Mesenteric fat pad (tissue), 1 donor: Measurements from ENCODE around the gene PRM2. TPM values are rescaled to one million over a fixed set of nuclear protein-coding genes. Genes with fewer than 3 reads are reported as not detected.

Experiments
- DNase-seq: peaks from one replicate; pipeline ENCODE4 v3.0.0-alpha.2; 2020; ENCODE audit warnings: low spot score
- total RNA-seq: library from RNA; stranded (reverse); fragmentation: NEBNext Ultra II Directional; extraction: Animal tissue kit (Norgen Biotek cat#: 25700); gene quantifications from one replicate; pipeline ENCODE4 v1.2.1, GENCODE V29; 2021
- donor health status: DM: yes; HTN: yes; CAD: no.

Gene PRM2
- total RNA-seq, 1 donor from 2014 or later: not detected

DNA sequence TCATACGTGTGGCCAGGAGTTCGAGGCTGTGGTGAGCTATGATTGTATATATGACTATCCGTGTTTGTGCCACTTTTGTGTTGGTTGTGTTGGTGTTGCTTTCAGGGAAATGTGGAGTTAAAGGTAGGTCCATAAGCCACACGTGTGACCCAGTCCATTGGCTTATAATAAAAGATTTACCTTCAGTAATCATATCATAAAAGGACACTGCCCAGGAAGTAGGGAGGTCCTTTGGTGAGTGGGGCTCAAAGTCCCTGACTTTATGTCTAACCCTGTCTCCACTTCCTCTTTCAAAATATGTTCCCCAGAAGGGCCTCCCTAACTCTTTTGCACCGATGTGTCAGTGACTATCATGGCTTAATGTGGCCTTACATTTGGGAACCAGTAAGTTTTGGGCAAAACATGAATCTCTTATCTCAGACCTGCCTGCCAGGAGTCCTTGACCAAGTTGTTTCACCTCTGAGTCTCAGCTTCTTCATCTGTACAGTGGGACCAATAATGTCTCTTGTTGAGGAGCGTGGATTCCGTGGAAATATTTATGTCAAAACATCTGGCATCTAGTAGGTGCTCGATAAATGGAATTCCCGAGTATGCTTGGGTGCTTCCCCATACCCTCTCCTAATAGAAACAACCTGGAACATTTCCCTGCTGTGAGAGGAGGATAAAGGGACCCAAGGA lies 12.0 kb downstream of the PRM2 start:
- DNase-seq: no peak

- no peak for DNase-seq
Measured at GRCh38 chr16:11263737-11264136, 12.5 kb downstream of the PRM2 start.

- DNase-seq: no peak
Measured at GRCh38 chr16:11262915-11263314, 13.4 kb downstream of the PRM2 start.

DNA sequence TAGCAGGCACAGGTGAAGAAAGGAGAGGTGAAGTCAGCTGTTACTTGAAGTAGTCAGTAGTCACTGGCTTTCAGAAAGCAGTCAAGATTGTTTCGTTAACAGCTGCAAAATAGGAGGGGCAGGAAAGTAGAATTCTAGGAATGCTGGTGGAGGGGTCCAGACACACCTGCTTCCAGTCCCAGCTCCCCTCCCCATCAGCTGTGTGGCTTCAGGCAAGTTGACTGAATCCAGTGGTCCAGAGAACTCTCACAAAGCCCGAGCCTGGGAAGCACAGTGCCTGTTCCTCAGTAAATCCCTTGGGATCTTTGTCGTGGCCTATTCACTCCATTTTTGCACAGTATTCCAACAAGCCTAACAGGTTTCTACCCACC lies 15.7 kb downstream of the PRM2 start:
- no peak for DNase-seq

DNA sequence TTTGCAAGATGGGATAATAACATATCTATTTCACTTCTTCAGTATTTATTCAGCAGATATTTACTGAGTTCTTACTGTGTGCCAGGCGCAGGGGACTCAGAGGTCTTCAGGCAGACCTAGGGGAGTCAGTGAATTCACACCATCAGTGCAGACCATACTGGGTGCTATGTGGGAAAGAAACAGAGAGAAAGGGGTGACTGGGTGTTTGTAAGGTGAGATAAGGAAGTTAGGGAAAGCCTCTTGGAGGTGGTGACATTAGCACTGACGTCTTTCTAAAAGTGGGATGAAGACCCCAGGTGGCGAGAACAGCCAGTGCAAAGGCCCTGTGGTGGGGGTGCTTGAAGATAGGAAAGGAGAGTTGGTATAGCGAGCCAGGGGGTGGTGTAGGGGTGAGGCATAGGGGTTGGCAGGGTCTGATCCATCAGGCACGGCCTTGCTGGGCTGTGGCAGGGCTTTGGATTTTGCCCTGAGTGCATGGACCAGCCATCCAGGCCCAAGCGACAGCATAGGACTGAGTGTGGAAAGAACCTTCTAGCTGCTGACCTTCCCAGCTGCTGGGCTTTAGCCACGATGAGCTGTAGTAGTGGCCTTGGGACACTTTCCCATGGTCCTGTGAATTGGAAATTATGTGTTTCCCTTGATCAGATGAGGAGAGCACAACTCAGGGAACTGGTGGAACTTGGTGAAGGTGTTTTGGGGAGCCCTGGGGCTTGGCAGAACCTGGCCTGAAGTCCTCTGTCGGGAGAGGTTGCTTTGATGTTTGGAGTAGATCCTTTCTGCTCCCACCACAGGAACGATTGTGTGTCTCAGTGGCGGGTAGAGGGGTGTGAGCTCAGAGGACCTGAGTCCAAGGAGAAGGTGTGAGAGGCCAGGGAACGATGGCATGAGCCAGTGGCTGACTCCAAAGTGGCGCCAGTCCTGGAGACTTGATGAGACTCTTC lies 16.4 kb downstream of the PRM2 start:
- DNase-seq: no peak

- no peak for DNase-seq
Measured at GRCh38 chr16:11258553-11259492, 17.5 kb downstream of the PRM2 start.

- DNase-seq: no peak
Measured at GRCh38 chr16:11257131-11257938, 18.9 kb downstream of the PRM2 start.

DNA sequence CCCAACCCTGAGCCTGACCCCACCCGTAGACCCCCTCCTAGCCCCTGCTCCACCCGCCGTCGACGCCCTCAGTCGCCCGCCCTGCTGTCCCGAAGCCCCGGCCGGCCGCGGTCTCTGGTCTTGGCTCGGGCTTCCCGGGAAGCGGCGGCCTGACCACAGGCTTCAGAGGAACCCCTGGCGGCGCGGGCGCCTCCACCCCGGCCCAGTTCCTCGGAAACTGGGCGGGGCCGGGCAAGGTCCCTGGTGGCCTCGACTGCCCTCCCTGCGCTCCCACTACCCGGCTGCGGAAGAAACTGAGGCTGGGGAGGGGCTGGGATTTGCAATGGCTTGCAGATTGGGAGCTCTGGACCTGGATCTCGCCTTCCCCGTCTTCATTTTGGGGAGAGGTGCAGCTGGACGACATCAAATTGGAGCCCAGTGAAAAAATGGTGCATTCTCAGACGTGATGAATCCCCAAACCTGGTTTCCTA lies 19.6 kb downstream of the PRM2 start:
- DNase-seq: no peak

DNA sequence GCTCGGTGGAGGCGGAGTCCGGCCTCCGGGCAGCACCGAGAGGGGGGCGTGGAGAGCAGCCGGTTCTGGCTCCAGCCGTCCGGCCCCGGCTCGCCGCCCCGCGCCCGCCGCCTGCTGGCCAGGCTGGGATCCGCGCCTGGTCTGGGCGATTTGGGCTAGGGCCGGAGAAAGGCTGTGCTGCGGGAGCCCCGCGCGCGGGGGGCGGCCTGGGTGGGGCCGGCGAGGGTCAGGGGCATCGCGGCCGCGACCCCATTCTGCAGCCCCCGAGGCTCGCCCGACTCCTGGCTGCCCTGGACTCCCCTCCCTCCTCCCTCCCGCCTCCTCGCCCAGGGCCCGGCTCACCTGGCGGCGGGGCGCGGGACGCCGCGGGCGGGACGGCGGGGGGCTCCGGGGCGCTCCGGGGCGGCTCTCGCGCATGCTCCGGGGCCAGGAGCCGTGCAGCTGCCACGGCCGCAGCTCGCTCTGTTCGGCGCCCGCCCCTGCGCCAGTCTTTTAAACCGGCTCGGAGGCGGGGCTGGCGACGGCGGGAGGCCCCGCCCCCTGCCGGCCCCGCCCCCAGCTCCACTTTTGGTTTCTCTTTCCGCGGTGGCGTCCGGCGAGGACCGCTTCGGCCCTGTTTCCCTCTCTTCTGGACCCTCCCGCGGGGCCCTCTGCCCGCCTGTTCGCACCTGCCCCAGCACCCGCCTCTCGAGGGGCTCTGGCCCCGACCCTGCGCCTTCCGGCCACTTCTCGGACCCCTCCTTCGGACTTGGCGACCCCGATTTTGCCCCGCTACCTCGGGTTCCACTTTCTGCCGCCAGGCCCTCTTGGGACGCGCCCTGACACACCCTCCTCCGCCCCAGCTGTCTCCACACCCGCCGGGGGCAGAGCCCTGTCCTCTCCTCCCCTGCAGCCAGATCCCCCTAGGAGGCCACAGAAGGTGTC lies 20.3 kb downstream of the PRM2 start, which contains the start of gene SOCS1:
Gene SOCS1, minus strand, starts transcription at position 468 of the 924 bp plus-strand sequence. CDS start 726 bp downstream, outside the sequence.
- DNase-seq: peak; percentile 96

DNA sequence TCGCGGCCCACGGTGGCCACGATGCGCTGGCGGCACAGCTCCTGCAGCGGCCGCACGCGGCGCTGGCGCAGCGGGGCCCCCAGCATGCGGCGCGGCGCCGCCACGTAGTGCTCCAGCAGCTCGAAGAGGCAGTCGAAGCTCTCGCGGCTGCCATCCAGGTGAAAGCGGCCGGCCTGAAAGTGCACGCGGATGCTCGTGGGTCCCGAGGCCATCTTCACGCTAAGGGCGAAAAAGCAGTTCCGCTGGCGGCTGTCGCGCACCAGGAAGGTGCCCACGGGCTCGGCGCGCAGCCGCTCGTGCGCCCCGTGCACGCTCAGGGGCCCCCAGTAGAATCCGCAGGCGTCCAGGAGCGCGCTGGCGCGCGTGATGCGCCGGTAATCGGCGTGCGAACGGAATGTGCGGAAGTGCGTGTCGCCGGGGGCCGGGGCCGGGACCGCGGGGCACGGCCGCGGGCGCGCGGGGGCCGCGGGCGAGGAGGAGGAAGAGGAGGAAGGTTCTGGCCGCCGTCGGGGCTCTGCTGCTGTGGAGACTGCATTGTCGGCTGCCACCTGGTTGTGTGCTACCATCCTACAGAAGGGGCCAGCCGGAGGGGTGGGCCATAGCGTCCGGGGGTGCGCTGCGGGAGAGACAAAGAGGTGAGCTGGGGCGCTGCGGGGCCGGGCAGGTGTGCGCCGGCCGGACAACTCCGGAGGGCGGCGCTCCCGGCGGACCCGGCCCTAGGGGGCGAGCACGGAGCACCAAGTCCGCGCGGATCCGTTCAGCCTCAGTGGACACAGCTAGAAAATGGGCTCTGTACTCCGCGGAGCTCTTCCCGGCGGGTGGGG lies 21.2 kb downstream of the PRM2 start:
- DNase-seq: no peak

DNA sequence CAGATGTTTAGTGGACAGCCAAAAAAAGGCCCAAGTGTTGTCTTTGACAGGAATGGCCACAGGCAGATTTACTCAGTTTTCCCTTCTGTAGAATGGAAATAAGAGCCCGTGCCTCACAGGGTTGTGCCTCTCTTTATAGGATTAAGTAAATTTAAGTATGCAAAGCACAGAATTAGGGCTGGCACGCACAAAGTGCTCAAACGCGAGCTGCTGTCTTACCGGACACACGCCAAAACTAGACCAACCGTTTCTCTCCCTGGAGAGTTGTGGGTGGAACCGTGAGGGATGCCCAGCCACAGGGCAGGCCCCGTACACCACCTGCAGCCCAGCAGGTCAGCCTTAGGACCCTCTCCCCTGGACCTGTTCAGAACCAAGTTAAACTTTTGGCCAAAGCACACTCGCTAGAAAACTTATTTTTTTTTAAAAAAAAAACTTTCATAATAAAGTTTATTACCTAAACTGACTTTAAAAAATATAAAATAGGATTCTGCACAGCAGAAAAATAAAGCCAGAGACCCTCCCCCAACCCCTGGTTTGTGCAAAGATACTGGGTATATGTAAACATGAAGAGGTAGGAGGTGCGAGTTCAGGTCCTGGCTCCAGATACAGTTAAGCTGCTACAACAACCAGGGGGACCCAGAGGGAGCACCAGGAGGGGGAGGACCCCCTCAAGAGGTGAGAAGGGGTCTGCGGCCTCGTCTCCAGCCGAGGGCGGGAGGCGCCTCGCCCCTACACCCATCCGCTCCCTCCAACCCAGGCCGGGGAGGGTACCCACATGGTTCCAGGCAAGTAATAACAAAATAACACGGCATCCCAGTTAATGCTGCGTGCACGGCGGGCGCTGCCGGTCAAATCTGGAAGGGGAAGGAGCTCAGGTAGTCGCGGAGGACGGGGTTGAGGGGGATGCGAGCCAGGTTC lies 22.0 kb downstream of the PRM2 start:
- DNase-seq: no peak

- DNase-seq: no peak
Measured at GRCh38 chr16:11253009-11253994, 23.0 kb downstream of the PRM2 start.

- no peak for DNase-seq
Measured at GRCh38 chr16:11252482-11252931, 23.8 kb downstream of the PRM2 start.

DNA sequence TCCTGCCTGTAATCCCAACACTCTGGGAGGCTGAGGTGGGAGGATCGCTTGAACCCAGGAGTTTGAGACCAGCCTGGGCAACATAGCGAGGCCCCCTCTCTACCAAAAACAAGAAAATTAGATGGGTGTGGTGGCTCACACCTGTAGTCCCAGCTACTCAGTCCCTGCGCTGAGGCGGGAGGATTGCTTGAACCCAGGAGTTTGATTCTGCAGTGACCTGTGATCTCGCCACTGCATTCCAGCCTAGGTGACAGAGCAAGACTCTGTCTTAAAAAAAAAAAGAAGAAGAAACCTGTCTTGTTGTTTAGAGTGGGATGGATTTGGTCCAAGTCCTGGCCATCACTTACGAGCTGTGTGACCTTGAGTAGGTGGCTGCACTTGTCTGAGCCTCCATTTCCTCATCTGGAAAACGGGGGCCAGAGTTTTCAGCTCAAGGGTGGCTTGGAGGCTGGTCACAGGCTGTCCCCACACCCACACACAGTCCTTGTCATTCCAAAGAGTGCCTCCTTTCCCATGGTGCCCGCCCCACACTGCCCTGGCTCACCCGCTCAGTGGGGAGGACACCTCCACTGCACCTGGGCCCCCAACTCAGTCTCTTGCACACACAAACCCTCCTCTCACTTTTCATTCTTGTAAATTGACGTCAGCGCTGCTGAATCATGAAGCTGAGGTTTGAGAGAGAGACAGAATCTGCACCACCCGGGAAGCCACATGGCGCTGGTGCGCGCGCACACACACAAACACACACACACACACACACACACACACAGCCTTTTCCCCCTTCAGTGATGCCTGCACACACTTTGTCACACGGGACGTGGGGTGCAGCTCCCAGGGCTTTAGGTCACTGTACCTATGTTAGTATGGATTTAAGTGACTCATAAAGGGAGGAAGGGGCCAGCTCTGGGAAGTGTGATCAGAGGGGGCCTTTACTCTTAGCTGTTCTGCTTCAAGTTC lies 24.5 kb downstream of the PRM2 start:
- no peak for DNase-seq
